ENCODE results near the gene MOV10L1. TPM values are rescaled to one million over a fixed set of nuclear protein-coding genes. Genes with fewer than 3 reads are reported as not detected.

MOV10L1 gene
- total RNA-seq, 1 donor from 2014 or later = not detected

DNA sequence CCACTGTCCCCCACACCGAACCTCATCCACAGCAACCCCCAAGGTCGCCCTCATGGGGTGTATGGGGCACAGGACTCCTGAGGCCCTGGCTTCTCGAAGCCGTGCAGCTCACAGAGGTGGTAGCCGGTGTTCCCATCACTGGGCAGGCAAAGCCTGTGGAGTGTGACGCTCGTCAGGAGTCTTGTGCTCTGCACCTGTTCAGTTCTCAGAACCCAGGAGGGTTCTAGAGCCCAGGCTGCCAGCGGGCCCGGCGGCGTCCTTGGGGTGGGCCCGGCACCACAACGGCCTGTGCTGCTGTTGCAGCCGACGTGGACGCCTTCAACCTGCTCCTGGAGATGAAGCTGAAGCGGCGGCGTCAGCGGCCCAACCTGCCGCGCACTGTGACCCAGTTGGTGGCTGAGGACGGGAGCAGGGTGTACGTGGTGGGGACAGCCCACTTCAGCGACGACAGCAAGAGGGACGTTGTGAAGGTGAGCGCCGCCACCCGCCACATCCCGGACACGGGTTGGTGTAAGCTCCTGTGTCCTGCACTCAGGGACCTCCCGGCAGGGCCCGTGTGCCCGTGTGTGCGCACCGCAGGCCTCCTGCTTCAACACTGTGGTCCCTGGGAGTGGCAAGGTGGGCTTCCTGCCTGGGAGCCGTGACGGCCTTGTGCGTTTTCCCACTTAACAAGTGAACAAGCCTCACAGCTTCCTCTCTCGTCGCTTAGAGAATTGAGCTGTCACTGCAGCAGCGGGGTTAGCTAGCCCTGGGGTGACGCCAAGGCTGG is 104.4 kb downstream of the MOV10L1 start:
- H3K27ac ChIP-seq = no peak overlapping the region

DNA sequence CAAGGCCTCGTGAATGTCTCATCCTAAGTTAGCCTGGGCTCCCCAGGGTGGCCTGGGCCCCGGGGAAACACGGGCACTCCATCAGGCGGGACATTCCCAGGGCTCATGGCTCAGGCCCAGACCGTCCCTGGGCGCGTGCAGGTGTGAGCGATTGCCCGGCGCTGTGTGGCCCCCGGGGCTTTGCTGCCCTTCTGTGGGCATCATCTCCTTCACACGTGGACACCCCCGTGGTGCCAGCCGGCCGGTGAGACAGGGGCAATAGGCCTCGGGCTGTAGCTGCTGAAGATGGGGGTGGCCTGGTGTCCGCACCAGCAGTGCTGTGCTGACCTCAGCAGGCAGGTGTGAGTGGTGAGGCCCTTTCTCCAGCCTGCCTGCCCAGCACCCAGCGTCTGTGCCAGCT is 106.5 kb downstream of the MOV10L1 start:
- no peaks in the 10 kb centered on the region for H3K9me3 ChIP-seq
- DNase-seq (ENCODE audit: low spot score in 2 of 2) = no peak
- intact Hi-C loops (cut with DNase I) = no loop called here
- no peaks in the 10 kb centered on the region for H3K27me3 ChIP-seq
- H3K27ac ChIP-seq = no peak overlapping the region
- no peak overlapping the region for H3K4me3 ChIP-seq
- TF ChIP-seq, protein P1, sequence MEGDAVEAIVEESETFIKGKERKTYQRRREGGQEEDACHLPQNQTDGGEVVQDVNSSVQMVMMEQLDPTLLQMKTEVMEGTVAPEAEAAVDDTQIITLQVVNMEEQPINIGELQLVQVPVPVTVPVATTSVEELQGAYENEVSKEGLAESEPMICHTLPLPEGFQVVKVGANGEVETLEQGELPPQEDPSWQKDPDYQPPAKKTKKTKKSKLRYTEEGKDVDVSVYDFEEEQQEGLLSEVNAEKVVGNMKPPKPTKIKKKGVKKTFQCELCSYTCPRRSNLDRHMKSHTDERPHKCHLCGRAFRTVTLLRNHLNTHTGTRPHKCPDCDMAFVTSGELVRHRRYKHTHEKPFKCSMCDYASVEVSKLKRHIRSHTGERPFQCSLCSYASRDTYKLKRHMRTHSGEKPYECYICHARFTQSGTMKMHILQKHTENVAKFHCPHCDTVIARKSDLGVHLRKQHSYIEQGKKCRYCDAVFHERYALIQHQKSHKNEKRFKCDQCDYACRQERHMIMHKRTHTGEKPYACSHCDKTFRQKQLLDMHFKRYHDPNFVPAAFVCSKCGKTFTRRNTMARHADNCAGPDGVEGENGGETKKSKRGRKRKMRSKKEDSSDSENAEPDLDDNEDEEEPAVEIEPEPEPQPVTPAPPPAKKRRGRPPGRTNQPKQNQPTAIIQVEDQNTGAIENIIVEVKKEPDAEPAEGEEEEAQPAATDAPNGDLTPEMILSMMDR (IDR thresholded peaks at IDR 0.05) = no peak
- peaks cover 24 to 33% of the 10 kb centered on the region in 2 donors for H3K36me3 ChIP-seq
- H3K4me1 ChIP-seq = peaks cover 5 to 6% of the 10 kb centered on the region in 2 donors

More for the DNA sequence above, 104.4 kb downstream of the MOV10L1 start:
- TF ChIP-seq, protein P1 (IDR thresholded peaks at IDR 0.05) = no peak
- no peaks in the 10 kb centered on the region for H3K27me3 ChIP-seq
- H3K36me3 ChIP-seq = peaks cover 24 to 33% of the 10 kb centered on the region in 2 donors
- peaks cover 9 to 20% of the 10 kb centered on the region in 2 donors for H3K4me1 ChIP-seq
- H3K4me3 ChIP-seq = no peak overlapping the region
- intact Hi-C loops (cut with DNase I) = no loop called here
- no peak for DNase-seq (ENCODE audit: low spot score in 2 of 2)
- no peaks in the 10 kb centered on the region for H3K9me3 ChIP-seq

DNA sequence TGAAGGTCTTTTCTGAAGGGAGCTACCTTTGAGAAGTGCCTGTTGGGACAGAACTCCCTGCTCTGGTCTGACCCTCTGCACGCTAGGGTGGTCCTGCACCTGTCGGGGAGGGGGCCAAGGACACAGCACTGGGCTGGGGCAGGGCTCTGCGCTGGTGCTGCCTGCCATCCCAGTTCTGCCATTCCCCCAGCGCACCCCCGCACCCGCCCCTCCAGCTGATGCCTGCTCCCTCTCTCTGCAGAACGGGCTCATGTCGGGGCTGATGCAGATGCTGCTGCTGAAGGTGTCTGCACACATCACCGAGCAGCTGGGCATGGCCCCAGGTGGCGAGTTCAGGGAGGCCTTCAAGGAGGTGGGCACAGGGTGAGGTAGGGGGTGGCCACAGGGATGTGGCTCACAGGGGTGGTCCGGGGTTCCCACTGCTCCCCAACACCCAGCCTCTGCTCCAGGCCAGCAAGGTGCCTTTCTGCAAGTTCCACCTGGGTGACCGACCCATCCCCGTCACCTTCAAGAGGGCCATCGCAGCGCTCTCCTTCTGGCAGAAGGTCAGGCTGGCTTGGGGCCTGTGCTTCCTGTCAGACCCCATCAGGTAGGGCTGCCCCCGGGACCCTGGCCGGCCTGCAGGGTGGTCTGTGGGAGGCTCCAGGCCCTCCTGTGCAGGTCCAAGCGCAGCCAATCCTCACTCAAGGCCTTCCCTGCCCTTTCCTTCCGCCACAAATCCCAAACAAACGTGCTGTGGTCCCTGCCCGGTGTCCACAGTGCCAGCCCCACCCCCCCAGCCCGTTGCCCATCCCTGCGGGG is 107.4 kb downstream of the MOV10L1 start:
- Histone ChIP-seq H3K4me1 (peaks cover 11 to 12% of the 10 kb centered on the region in 2 donors), H3K4me3 (no peak overlapping the region), H3K9me3 (no peaks in the 10 kb centered on the region), H3K27ac (no peak overlapping the region), H3K36me3 (peaks cover 24 to 33% of the 10 kb centered on the region in 2 donors), H3K27me3 (no peaks in the 10 kb centered on the region)
- DNase-seq (ENCODE audit: low spot score in 2 of 2) = no peak
- intact Hi-C loops (cut with DNase I) = no loop called here
- TF ChIP-seq, protein P1 (IDR thresholded peaks at IDR 0.05) = no peak

DNA sequence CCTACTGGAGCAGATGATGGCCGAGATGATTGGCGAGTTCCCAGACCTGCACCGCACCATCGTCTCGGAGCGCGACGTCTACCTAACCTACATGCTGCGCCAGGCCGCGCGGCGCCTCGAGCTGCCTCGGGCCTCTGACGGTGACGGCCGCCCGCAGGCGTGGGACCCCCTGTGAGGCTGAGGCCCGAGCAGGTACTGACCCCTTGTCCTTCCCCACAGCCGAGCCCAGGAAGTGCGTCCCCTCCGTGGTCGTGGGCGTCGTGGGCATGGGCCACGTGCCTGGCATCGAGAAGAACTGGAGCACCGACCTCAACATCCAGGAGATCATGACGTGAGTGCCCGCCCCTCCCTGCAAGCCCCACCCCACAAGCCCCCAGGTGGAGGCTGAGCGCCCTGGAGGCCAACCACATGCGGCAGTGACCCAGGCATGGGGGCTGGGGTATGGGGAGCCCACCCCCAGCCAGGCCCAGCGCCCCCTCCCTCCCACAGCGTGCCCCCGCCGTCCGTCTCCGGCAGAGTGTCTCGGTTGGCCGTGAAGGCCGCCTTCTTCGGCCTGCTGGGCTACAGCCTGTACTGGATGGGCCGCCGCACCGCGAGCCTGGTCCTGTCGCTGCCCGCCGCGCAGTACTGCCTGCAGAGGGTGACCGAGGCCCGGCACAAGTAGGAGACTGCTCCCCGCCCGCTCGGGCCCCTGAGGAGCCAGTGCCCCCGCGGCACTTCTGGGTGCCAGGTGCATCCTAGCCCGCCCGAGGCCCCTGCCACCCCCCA is 108.2 kb downstream of the MOV10L1 start:
- Histone ChIP-seq H3K9me3 (no peaks in the 10 kb centered on the region), H3K27ac (no peak overlapping the region), H3K27me3 (no peaks in the 10 kb centered on the region), H3K4me3 (no peak overlapping the region), H3K36me3 (peaks cover 24 to 33% of the 10 kb centered on the region in 2 donors), H3K4me1 (peaks cover 13 to 14% of the 10 kb centered on the region in 2 donors)
- intact Hi-C loops (cut with DNase I) = no loop called here
- TF ChIP-seq, protein P1 (IDR thresholded peaks at IDR 0.05) = no peak
- DNase-seq (ENCODE audit: low spot score in 2 of 2) = no peak

DNA sequence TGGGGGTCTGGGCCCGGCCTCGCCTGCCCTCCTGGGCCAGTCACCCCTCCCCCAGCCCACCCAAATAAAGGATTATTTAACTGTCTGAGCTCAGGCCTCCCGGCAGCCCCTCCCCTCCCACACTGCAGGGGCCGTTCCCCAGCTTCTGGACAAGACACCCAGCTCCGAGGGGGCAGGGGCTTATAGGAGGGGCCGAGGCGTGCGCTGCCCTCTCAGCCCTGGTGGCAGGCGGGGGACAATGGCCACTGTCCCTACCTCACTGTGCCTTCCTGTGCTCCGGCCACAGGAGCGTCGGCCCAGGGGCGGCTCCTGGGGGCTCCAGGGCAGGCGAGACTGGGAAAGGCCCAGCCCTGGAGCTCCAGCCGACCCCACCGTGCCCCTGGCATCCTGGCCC is 108.8 kb downstream of the MOV10L1 start:
- no peak for DNase-seq (ENCODE audit: low spot score in 2 of 2)
- intact Hi-C loops (cut with DNase I) = no loop called here
- TF ChIP-seq, protein P1 (IDR thresholded peaks at IDR 0.05) = no peak
- Histone ChIP-seq H3K36me3 (peaks cover 23 to 28% of the 10 kb centered on the region in 2 donors), H3K4me1 (peaks cover 13 to 14% of the 10 kb centered on the region in 2 donors), H3K9me3 (no peaks in the 10 kb centered on the region), H3K4me3 (no peak overlapping the region), H3K27me3 (no peaks in the 10 kb centered on the region), H3K27ac (no peak overlapping the region)

Measured in ascending aorta (tissue), 2 donors.